ENCODE data around the gene TSKS. TPM values are rescaled to one million over a fixed set of nuclear protein-coding genes. Genes with fewer than 3 reads are reported as not detected.
A peak's percentile ranks its signal among the peaks of the same experiment; 100 is the strongest.

TSKS gene
- total and polyA plus RNA-seq, 2 donors (not counting 1 experiment from before 2014, with no cell fraction given), result not detected

DNA sequence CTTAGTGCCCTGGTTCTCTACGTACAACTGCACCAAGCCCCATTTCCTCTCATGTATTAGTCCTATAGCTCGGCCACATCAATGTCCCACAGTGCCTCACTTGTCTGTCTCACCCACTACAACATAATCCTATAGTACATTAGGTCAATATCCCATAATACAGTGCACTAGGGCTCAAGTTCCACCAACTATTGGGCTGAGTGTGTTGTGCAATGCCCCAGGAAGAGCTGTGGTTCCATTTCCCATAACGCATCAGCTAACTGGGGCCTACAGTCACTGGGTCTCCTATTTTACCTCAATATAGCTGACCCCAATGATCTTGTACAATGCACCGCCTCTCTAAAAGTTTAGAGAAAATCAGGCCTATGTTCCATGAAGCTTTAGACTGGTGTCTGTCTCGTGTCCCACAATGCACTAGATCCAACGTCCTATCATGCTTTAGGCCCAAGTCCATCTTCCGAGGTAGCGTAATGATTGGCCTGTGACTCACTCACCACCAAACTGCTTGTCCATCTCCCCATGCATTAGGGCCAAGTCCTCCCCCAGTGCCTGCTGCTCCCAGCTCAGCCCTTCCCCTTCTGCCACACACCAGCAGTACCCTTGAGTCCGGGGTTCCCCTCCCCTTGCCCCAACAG lies 21.8 kb downstream of the TSKS start:
- no peaks in the 10 kb centered on the region for H3K79me2 ChIP-seq (ENCODE audit: control insufficient read depth, insufficient read depth, low read length)
- DNase-seq (ENCODE audit: low read depth in 2 of 2), result peak in 1 of 2 donors; percentile 24
- no peaks in the 10 kb centered on the region for H3K4me1 ChIP-seq (ENCODE audit: control insufficient read depth, extremely low read depth, insufficient read depth, low read length)
- no peak overlapping the region for H3K4me2 ChIP-seq (ENCODE audit: extremely low read depth, insufficient read depth, low read length)
- H4K20me1 ChIP-seq (ENCODE audit: control insufficient read depth, extremely low read depth, insufficient read depth, low read length), result no peaks in the 10 kb centered on the region
- H3K9ac ChIP-seq (ENCODE audit: insufficient read depth, low read length), result no peak overlapping the region
- no peaks in the 10 kb centered on the region for H3K27me3 ChIP-seq (ENCODE audit: control insufficient read depth, insufficient read depth, low read length)
- no peak for TF ChIP-seq EZH2 (IDR thresholded peaks at IDR 0.05; ENCODE audit: low read length, missing control alignments)
- TF ChIP-seq, protein P1, sequence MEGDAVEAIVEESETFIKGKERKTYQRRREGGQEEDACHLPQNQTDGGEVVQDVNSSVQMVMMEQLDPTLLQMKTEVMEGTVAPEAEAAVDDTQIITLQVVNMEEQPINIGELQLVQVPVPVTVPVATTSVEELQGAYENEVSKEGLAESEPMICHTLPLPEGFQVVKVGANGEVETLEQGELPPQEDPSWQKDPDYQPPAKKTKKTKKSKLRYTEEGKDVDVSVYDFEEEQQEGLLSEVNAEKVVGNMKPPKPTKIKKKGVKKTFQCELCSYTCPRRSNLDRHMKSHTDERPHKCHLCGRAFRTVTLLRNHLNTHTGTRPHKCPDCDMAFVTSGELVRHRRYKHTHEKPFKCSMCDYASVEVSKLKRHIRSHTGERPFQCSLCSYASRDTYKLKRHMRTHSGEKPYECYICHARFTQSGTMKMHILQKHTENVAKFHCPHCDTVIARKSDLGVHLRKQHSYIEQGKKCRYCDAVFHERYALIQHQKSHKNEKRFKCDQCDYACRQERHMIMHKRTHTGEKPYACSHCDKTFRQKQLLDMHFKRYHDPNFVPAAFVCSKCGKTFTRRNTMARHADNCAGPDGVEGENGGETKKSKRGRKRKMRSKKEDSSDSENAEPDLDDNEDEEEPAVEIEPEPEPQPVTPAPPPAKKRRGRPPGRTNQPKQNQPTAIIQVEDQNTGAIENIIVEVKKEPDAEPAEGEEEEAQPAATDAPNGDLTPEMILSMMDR (conservative IDR thresholded peaks at IDR 0.05 in 1 of 2, IDR thresholded peaks at IDR 0.05 in 1 of 2; ENCODE audit: low read depth in 1 of 2, low read length in 2 of 2), result no peak
- H3K9me3 ChIP-seq (ENCODE audit: control insufficient read depth, insufficient read depth, low read depth, low read length), result no peaks in the 10 kb centered on the region
- no peaks in the 10 kb centered on the region for H3K36me3 ChIP-seq (ENCODE audit: control insufficient read depth, insufficient read depth, low read length)
- no peak overlapping the region for H3K27ac ChIP-seq (ENCODE audit: insufficient read depth, low read length)
- H2AFZ ChIP-seq (ENCODE audit: low read length), result no peak overlapping the region
- H3K4me3 ChIP-seq (replicated peaks in 1 of 4; ENCODE audit: control extremely low read depth in 1 of 4, insufficient read depth in 1 of 4, low read depth in 3 of 4, low read length in 4 of 4), result no peak overlapping the region

GRCh38 chr19:49739933-49740332 lies 23.2 kb downstream of the TSKS start:
- Histone ChIP-seq H3K36me3 (ENCODE audit: control insufficient read depth, insufficient read depth, low read length) (no peaks in the 10 kb centered on the region), H3K4me1 (ENCODE audit: control insufficient read depth, extremely low read depth, insufficient read depth, low read length) (no peaks in the 10 kb centered on the region), H3K9ac (ENCODE audit: insufficient read depth, low read length) (no peak overlapping the region), H3K27ac (ENCODE audit: insufficient read depth, low read length) (no peak overlapping the region), H3K27me3 (ENCODE audit: control insufficient read depth, insufficient read depth, low read length) (no peaks in the 10 kb centered on the region), H2AFZ (ENCODE audit: low read length) (no peak overlapping the region), H3K9me3 (ENCODE audit: control insufficient read depth, insufficient read depth, low read depth, low read length) (no peaks in the 10 kb centered on the region), H3K4me3 (replicated peaks in 1 of 4; ENCODE audit: control extremely low read depth in 1 of 4, insufficient read depth in 1 of 4, low read depth in 3 of 4, low read length in 4 of 4) (no peak overlapping the region), H4K20me1 (ENCODE audit: control insufficient read depth, extremely low read depth, insufficient read depth, low read length) (no peaks in the 10 kb centered on the region), H3K79me2 (ENCODE audit: control insufficient read depth, insufficient read depth, low read length) (no peaks in the 10 kb centered on the region), H3K4me2 (ENCODE audit: extremely low read depth, insufficient read depth, low read length) (no peak overlapping the region)
- no peak for DNase-seq (ENCODE audit: low read depth in 2 of 2)
- no peak for TF ChIP-seq EZH2 (IDR thresholded peaks at IDR 0.05; ENCODE audit: low read length, missing control alignments)
- TF ChIP-seq, protein P1 (conservative IDR thresholded peaks at IDR 0.05 in 1 of 2, IDR thresholded peaks at IDR 0.05 in 1 of 2; ENCODE audit: low read depth in 1 of 2, low read length in 2 of 2), result no peak

DNA sequence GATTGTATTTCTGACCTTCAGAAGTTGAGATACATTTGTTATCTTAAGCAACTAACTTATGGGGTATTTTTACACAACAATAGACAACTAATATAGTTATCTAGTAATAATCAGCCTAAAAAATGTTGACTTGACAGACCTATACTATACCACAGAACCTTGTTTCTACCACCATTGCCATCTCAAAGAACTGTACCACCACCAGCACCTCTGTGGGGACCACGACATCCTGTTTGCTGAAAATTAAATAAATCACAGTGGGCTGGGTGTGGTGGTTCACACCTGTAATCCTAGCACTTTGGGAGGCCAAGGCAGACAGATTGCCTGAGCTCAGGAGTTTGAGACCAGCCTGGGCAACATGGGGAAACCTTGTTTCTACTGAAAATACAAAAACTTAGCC lies 24.0 kb downstream of the TSKS start:
- H3K9ac ChIP-seq (ENCODE audit: insufficient read depth, low read length), result no peak overlapping the region
- TF ChIP-seq EZH2 (IDR thresholded peaks at IDR 0.05; ENCODE audit: low read length, missing control alignments), result no peak
- TF ChIP-seq, protein P1 (conservative IDR thresholded peaks at IDR 0.05 in 1 of 2, IDR thresholded peaks at IDR 0.05 in 1 of 2; ENCODE audit: low read depth in 1 of 2, low read length in 2 of 2), result no peak

More for the DNA sequence above, 24.0 kb downstream of the TSKS start:
- H3K27ac ChIP-seq (ENCODE audit: insufficient read depth, low read length), result no peak overlapping the region
- no peak overlapping the region for H3K4me2 ChIP-seq (ENCODE audit: extremely low read depth, insufficient read depth, low read length)
- no peaks in the 10 kb centered on the region for H3K36me3 ChIP-seq (ENCODE audit: control insufficient read depth, insufficient read depth, low read length)
- no peaks in the 10 kb centered on the region for H3K9me3 ChIP-seq (ENCODE audit: control insufficient read depth, insufficient read depth, low read depth, low read length)
- H3K4me1 ChIP-seq (ENCODE audit: control insufficient read depth, extremely low read depth, insufficient read depth, low read length), result no peaks in the 10 kb centered on the region
- no peak overlapping the region for H3K4me3 ChIP-seq (replicated peaks in 1 of 4; ENCODE audit: control extremely low read depth in 1 of 4, insufficient read depth in 1 of 4, low read depth in 3 of 4, low read length in 4 of 4)
- no peak overlapping the region for H2AFZ ChIP-seq (ENCODE audit: low read length)
- H3K27me3 ChIP-seq (ENCODE audit: control insufficient read depth, insufficient read depth, low read length), result no peaks in the 10 kb centered on the region
- no peak for DNase-seq (ENCODE audit: low read depth in 2 of 2)
- no peaks in the 10 kb centered on the region for H4K20me1 ChIP-seq (ENCODE audit: control insufficient read depth, extremely low read depth, insufficient read depth, low read length)
- no peaks in the 10 kb centered on the region for H3K79me2 ChIP-seq (ENCODE audit: control insufficient read depth, insufficient read depth, low read length)

Data from fibroblast of lung (primary cell).